ENCODE data around the gene PRSS22.

DNA sequence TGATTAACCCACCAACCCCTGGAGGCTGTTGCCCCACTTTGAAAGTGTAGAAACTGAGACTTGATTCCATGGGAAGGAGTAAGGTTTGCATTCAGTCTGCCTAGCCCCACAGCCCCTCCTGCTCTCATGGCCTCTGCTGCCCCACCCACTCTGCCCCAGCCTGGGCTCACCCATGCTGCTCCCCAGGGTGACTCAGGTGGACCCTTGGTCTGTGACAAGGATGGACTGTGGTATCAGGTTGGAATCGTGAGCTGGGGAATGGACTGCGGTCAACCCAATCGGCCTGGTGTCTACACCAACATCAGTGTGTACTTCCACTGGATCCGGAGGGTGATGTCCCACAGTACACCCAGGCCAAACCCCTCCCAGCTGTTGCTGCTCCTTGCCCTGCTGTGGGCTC, 53.2 kb downstream of the PRSS22 start:
- TF ChIP-seq EZH2 (IDR thresholded peaks at IDR 0.05; ENCODE audit: low read length) (no peak), CTCF (optimal IDR thresholded peaks at IDR 0.05 in 1 of 3, IDR thresholded peaks at IDR 0.05 in 1 of 3, conservative IDR thresholded peaks at IDR 0.05 in 1 of 3; ENCODE audit: extremely low read depth in 1 of 3, insufficient read depth in 2 of 3, low read length in 3 of 3) (no peak)
